Panc1 (cell line): ENCODE results near the gene GKAP1. TPM values are rescaled to one million over a fixed set of nuclear protein-coding genes. Genes with fewer than 3 reads are reported as not detected.
"Not testable (repeated sequence)": the region's sequence is repeated elsewhere in the genome, so short reads cannot be mapped to it uniquely, and the experiment has no call there.

Source experiments
- ATAC-seq: fragments of 200-7000 bp; cut with Tn5 transposase; 2 replicates; pipeline ENCODE4 v1.9.1; 2020; ENCODE audit warnings: mild to moderate bottlenecking, moderate library complexity
- BruUV-seq: library from RNA; stranded (reverse); fragments of 400-500 nt; replicated peaks from 2 replicates; lab custom pipeline; 2021; lab: Mats Ljungman, UMichigan
- CTCF ChIA-PET: fragments of 300-600 bp; sonication (Branson Sonifier 250); formaldehyde crosslinking; loops from one replicate; lab custom pipeline; 2022; ENCODE audit warnings: antibody characterized with exemption; lab: Charles Lee
- POLR2A ChIA-PET: fragments of 300-600 bp; sonication (Branson Sonifier 250); formaldehyde crosslinking; loops from one replicate; lab custom pipeline; 2022; ENCODE audit warnings: antibody characterized with exemption; lab: Charles Lee
- DNase-seq: peaks from one replicate; pipeline ENCODE4 v3.0.0-alpha.2; 2010; ENCODE audit warnings: low read depth, low spot score
- H3K27ac ChIP-seq: 2 replicates; pipeline ENCODE4 v1.5.1; 2011; ENCODE audit warnings: mild to moderate bottlenecking, low read length, inconsistent platforms
- H3K27me3 ChIP-seq: fragments of 200-500 bp; sonication (Bioruptor generic); 2 replicates; pipeline ENCODE4 v1.6.0; 2014; ENCODE audit warnings: low read length, inconsistent platforms; ENCODE audit not compliant: control insufficient read depth, insufficient read depth
- H3K36me3 ChIP-seq: fragments of 200-500 bp; sonication (Bioruptor generic); 2 replicates; pipeline ENCODE4 v1.5.1; 2014; ENCODE audit warnings: inconsistent platforms, mild to moderate bottlenecking, low read length, moderate library complexity; ENCODE audit not compliant: control insufficient read depth, insufficient read depth
- H3K4me1 ChIP-seq: 2 replicates; pipeline ENCODE4 v1.5.1; 2011; ENCODE audit warnings: inconsistent platforms, mild to moderate bottlenecking, low read length, moderate library complexity; ENCODE audit not compliant: control insufficient read depth, insufficient read depth
- H3K4me3 ChIP-seq, 2 experiments: 2 replicates each; pipeline ENCODE4 v1.5.1; 2011 to 2012; ENCODE audit warnings: low read depth in 2 of 2, low read length in 2 of 2, mild to moderate bottlenecking in 2 of 2, inconsistent platforms in 1 of 2, moderate library complexity in 1 of 2
- H3K9me3 ChIP-seq: fragments of 200-500 bp; sonication (Bioruptor generic); 2 replicates; pipeline ENCODE4 v1.5.1; 2014; ENCODE audit warnings: low read depth, mild to moderate bottlenecking, inconsistent platforms, low read length, moderate library complexity; ENCODE audit not compliant: control insufficient read depth, insufficient read depth
- POLR2AphosphoS5 ChIP-seq: IDR thresholded peaks from 2 replicates; pipeline ENCODE4 v1.6.1; 2012; ENCODE audit warnings: mild to moderate bottlenecking, low read depth, low read length, moderate library complexity
- SIN3A ChIP-seq: IDR thresholded peaks from 2 replicates; pipeline ENCODE4 v1.6.1; 2012; ENCODE audit warnings: low read depth, mild to moderate bottlenecking, low read length, moderate library complexity, borderline replicate concordance; ENCODE audit not compliant: insufficient read depth
- TCF7L2 ChIP-seq: IDR thresholded peaks from 2 replicates; pipeline ENCODE4 v1.6.1; 2011; ENCODE audit warnings: mild to moderate bottlenecking, low read depth, low read length, inconsistent platforms
- in situ Hi-C: cut with HindIII; loops from 2 replicates; pipeline ENCODE4 v1.10.0; 2016; ENCODE audit warnings: low sequenced_read_pairs, low pct_unique_long_range_greater_than_20kb
- intact Hi-C: fragments of 100-400 bp; cut with micrococcal nuclease; formaldehyde crosslinking; loops from one replicate; pipeline ENCODE4 v1.10.0; 2022; ENCODE audit not compliant: unreplicated experiment
- total RNA-seq: library from RNA; stranded (reverse); gene quantifications from one replicate; pipeline ENCODE4 v1.2.1, GENCODE V29; 2021; ENCODE audit not compliant: unreplicated experiment
- TF ChIP-seq, protein P1 (sequence below), 2 experiments: IDR thresholded peaks; 2 replicates each; pipeline ENCODE4 v1.6.1; 2011 to 2012; ENCODE audit warnings: low read depth in 2 of 2, control low read depth in 1 of 2, low read length in 1 of 2, mild to moderate bottlenecking in 1 of 2, moderate library complexity in 1 of 2; ENCODE audit not compliant: insufficient read depth in 1 of 2
- TF ChIP-seq, protein P2 (sequence below): fragments of 450-650 bp; IDR thresholded peaks from 2 replicates; pipeline ENCODE4 v1.5.1; 2017; ENCODE audit warnings: mild to moderate bottlenecking

The GKAP1 gene
- total RNA-seq, 1 experiment from 2014 or later: 5.2 TPM

DNA sequence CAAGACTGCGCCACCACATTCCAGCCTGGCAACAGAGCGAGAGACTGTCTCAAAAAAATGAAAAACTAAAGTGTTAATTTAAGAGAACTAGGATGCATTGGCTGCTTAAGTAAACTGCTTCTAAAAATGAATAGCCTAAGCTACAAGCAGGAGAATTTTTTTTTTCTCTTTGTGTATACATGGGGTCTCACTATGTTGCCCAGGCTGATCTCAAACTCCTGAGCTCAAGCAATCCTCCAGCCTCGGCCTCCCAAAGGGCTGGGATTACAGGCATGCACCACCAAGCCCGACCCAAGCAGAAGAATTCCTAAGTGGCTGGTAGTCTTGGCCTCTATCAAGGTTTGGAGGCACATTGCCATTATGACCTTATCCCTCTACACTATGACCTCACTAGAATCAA, 2.4 kb downstream of the GKAP1 start:
- BruUV-seq, in situ Hi-C loops, intact Hi-C loops: not testable (repeated sequence)

DNA sequence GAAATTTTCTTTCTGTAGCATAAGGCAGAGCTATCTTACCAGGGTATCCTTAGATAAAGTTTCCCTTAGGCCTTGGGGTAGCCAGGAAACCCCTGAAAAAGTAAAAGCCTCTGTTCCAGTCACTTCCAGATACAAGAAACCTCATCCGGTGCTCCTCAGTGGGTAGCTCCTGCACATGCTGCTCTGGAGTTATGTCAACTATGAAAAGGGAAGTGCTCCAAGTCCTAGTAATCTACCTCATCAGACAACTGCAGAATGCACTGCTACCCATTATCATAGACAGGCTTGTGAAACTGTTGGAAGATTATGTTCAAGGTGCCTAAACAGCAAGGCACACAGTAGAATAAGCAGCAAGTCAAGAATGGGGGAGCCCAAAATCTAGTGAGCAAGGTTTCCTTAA, 8.4 kb downstream of the GKAP1 start:
- in situ Hi-C loops, H3K36me3 ChIP-seq, POLR2A ChIA-PET, H3K4me1 ChIP-seq, H3K27me3 ChIP-seq, BruUV-seq, intact Hi-C loops, ATAC-seq, H3K9me3 ChIP-seq, DNase-seq, CTCF ChIA-PET, H3K27ac ChIP-seq, H3K4me3 ChIP-seq: not testable (repeated sequence)

More for the DNA sequence above, 2.4 kb downstream of the GKAP1 start:
- H3K27ac ChIP-seq, POLR2A ChIA-PET, ATAC-seq, H3K4me1 ChIP-seq, CTCF ChIA-PET, H3K4me3 ChIP-seq, H3K36me3 ChIP-seq, H3K9me3 ChIP-seq, H3K27me3 ChIP-seq, DNase-seq: not testable (repeated sequence)

DNA sequence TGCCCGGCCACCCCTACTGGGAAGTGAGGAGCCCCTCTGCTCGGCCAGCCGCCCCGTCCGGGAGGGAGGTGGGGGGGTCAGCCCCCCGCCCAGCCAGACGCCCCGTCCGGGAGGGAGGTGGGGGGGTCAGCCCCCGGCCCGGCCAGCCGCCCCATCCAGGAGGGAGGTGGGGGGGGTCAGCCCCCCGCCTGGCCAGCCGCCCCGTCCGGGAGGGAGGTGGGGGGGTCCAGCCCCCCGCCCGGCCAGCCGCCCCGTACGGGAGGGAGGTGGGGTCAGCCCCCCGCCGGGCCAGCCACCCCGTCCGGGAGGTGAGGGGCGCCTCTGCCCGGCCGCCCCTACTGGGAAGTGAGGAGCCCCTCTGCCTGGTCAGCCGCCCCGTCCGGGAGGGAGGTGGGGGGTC, 13.1 kb downstream of the GKAP1 start:
- in situ Hi-C loops, intact Hi-C loops, H3K4me3 ChIP-seq, H3K9me3 ChIP-seq, ATAC-seq, H3K36me3 ChIP-seq, CTCF ChIA-PET, POLR2A ChIA-PET, H3K4me1 ChIP-seq, H3K27ac ChIP-seq, H3K27me3 ChIP-seq, BruUV-seq, DNase-seq: not testable (repeated sequence)

DNA sequence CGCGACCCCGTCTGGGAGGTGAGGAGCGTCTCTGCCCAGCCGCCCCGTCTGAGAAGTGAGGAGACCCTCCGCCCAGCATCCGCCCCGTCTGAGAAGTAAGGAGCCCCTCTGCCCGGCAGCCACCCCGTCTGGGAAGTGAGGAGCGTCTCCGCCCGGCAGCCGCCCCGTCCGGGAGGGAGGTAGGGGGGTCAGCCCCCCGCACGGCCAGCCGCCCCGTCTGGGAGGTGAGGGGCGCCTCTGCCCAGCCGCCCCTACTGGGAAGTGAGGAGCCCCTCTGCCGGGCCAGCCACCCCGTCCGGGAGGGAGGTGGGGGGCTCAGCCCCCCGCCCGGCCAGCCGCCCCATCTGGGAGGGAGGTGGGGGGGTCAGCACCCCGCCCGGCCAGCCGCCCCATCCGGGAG, 13.6 kb downstream of the GKAP1 start:
- H3K27ac ChIP-seq, DNase-seq, in situ Hi-C loops, CTCF ChIA-PET, H3K4me3 ChIP-seq, H3K9me3 ChIP-seq, BruUV-seq, H3K36me3 ChIP-seq, POLR2A ChIA-PET, ATAC-seq, intact Hi-C loops, H3K27me3 ChIP-seq, H3K4me1 ChIP-seq: not testable (repeated sequence)

DNA sequence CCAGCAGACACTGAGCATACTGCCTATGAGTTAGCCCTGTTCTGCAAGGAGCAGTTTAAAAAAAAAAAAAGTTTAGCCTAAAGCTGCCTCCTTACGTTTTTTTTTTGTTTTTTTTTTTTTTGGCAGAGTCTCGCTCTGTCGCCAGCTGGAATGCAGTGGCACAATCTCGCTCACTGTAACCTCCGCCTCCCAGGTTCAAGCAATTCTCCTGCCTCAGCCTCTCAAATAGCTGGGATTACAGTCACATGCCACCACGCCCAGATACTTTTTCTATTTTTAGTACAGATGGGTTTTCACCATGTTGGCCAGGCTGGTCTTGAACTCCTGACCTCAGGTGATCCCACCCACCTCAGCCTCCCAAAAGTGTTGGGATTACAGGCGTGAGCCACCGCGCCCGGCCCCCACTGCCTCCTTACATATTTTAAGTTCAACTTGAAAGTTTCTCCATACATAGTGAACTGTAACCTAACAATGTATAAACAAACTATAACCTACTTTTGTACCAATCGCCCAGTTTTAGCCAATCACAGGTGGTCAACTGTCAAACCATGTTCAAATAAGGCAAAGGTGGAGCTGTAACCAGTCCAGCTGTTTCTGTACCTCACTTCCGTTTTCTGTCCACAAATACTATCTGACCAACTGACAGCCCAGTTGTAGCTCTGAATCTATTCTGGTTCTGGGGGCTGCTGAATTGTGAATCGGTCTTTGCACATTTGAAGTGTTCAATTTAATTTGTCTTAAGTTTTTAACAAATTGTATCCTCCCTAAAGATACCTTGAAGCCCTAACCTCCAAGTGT, 17.1 kb downstream of the GKAP1 start:
- CTCF ChIA-PET: no interaction called here
- H3K27me3 ChIP-seq: no peaks in the 10 kb centered on the region
- TF ChIP-seq, protein P1, sequence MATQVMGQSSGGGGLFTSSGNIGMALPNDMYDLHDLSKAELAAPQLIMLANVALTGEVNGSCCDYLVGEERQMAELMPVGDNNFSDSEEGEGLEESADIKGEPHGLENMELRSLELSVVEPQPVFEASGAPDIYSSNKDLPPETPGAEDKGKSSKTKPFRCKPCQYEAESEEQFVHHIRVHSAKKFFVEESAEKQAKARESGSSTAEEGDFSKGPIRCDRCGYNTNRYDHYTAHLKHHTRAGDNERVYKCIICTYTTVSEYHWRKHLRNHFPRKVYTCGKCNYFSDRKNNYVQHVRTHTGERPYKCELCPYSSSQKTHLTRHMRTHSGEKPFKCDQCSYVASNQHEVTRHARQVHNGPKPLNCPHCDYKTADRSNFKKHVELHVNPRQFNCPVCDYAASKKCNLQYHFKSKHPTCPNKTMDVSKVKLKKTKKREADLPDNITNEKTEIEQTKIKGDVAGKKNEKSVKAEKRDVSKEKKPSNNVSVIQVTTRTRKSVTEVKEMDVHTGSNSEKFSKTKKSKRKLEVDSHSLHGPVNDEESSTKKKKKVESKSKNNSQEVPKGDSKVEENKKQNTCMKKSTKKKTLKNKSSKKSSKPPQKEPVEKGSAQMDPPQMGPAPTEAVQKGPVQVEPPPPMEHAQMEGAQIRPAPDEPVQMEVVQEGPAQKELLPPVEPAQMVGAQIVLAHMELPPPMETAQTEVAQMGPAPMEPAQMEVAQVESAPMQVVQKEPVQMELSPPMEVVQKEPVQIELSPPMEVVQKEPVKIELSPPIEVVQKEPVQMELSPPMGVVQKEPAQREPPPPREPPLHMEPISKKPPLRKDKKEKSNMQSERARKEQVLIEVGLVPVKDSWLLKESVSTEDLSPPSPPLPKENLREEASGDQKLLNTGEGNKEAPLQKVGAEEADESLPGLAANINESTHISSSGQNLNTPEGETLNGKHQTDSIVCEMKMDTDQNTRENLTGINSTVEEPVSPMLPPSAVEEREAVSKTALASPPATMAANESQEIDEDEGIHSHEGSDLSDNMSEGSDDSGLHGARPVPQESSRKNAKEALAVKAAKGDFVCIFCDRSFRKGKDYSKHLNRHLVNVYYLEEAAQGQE (IDR thresholded peaks at IDR 0.05; ENCODE audit: insufficient read depth in 1 of 2, low read depth in 2 of 2, low read length in 1 of 2): no peak
- TF ChIP-seq, protein P2, sequence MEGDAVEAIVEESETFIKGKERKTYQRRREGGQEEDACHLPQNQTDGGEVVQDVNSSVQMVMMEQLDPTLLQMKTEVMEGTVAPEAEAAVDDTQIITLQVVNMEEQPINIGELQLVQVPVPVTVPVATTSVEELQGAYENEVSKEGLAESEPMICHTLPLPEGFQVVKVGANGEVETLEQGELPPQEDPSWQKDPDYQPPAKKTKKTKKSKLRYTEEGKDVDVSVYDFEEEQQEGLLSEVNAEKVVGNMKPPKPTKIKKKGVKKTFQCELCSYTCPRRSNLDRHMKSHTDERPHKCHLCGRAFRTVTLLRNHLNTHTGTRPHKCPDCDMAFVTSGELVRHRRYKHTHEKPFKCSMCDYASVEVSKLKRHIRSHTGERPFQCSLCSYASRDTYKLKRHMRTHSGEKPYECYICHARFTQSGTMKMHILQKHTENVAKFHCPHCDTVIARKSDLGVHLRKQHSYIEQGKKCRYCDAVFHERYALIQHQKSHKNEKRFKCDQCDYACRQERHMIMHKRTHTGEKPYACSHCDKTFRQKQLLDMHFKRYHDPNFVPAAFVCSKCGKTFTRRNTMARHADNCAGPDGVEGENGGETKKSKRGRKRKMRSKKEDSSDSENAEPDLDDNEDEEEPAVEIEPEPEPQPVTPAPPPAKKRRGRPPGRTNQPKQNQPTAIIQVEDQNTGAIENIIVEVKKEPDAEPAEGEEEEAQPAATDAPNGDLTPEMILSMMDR: no peak
- no peak for TF ChIP-seq POLR2AphosphoS5
- no peak for TF ChIP-seq SIN3A
- no peak for TF ChIP-seq TCF7L2
- H3K27ac ChIP-seq: no peak overlapping the region
- H3K4me1 ChIP-seq: no peaks in the 10 kb centered on the region
- POLR2A ChIA-PET: no interaction called here
- intact Hi-C loops: no loop called here
- no peak overlapping the region for H3K4me3 ChIP-seq
- in situ Hi-C loops: no loop called here
- ATAC-seq (no peak), DNase-seq (no peak)
- no peaks in the 10 kb centered on the region for H3K9me3 ChIP-seq
- H3K36me3 ChIP-seq: no peaks in the 10 kb centered on the region
- BruUV-seq: no TSS peak
